ENCODE data around the gene UVRAG. TPM values are rescaled to one million over a fixed set of nuclear protein-coding genes. Genes with fewer than 3 reads are reported as not detected.
A peak's percentile ranks its signal among the peaks of the same experiment; 100 is the strongest.

The UVRAG gene
- polyA plus RNA-seq, 3 donors from 2014 or later, result 7.2 to 19.3 (median 15.7) TPM

- Mint-ChIP-seq H3K27me3 (ENCODE audit: low read depth in 3 of 3) (peaks cover 0 to 3% (median 1%) of the 10 kb centered on the region in 3 donors), H3K4me1 (peaks cover 1 to 5% of the 10 kb centered on the region in 2 donors), H3K27ac (no peak overlapping the region), H3K4me3 (no peak overlapping the region), H3K36me3 (peaks cover 1 to 8% (median 6%) of the 10 kb centered on the region in 3 donors), H3K9me3 (peaks cover 0 to 1% (median 0%) of the 10 kb centered on the region in 6 donors)
- DNase-seq, result no peak
Measured at GRCh38 chr11:76096552-76096951, 281.5 kb downstream of the UVRAG start.

- no peak overlapping the region for H3K4me3 Mint-ChIP-seq
- peaks cover 0 to 3% (median 0%) of the 10 kb centered on the region in 3 donors for H3K27me3 Mint-ChIP-seq (ENCODE audit: low read depth in 3 of 3)
- no peak for DNase-seq
- H3K27ac Mint-ChIP-seq, result peak overlapping the region in 1 of 6 donors; percentile 41
- no peaks in the 10 kb centered on the region for H3K9me3 Mint-ChIP-seq
- H3K4me1 Mint-ChIP-seq, result peaks cover 0 to 11% of the 10 kb centered on the region in 2 donors
- H3K36me3 Mint-ChIP-seq, result peaks cover 0 to 4% (median 3%) of the 10 kb centered on the region in 3 donors
Measured at GRCh38 chr11:76102802-76103201, 287.8 kb downstream of the UVRAG start.

GRCh38 chr11:76103460-76103859 is 288.4 kb downstream of the UVRAG start:
- no peaks in the 10 kb centered on the region for H3K9me3 Mint-ChIP-seq
- H3K4me1 Mint-ChIP-seq, result peaks cover 0 to 11% of the 10 kb centered on the region in 2 donors
- H3K4me3 Mint-ChIP-seq, result no peak overlapping the region
- H3K27me3 Mint-ChIP-seq (ENCODE audit: low read depth in 3 of 3), result peaks cover 0 to 3% (median 0%) of the 10 kb centered on the region in 3 donors
- peaks cover 0 to 4% (median 3%) of the 10 kb centered on the region in 3 donors for H3K36me3 Mint-ChIP-seq
- H3K27ac Mint-ChIP-seq, result no peak overlapping the region
- DNase-seq, result no peak

- peaks cover 1 to 11% of the 10 kb centered on the region in 2 donors for H3K4me1 Mint-ChIP-seq
- peaks cover 0 to 3% (median 3%) of the 10 kb centered on the region in 3 donors for H3K27me3 Mint-ChIP-seq (ENCODE audit: low read depth in 3 of 3)
- H3K27ac Mint-ChIP-seq, result no peak overlapping the region
Measured at GRCh38 chr11:76104285-76104684, 289.3 kb downstream of the UVRAG start.

GRCh38 chr11:76105637-76106036 is 290.6 kb downstream of the UVRAG start:
- Mint-ChIP-seq H3K4me3 (no peak overlapping the region), H3K27me3 (ENCODE audit: low read depth in 3 of 3) (peaks cover 0 to 3% (median 3%) of the 10 kb centered on the region in 3 donors), H3K27ac (no peak overlapping the region), H3K4me1 (peaks cover 1 to 11% of the 10 kb centered on the region in 2 donors), H3K36me3 (peaks cover 0 to 4% (median 0%) of the 10 kb centered on the region in 3 donors), H3K9me3 (no peaks in the 10 kb centered on the region)
- no peak for DNase-seq

More at GRCh38 chr11:76104285-76104684, 289.3 kb downstream of the UVRAG start:
- Mint-ChIP-seq H3K36me3 (peaks cover 0 to 4% (median 0%) of the 10 kb centered on the region in 3 donors), H3K4me3 (no peak overlapping the region), H3K9me3 (no peaks in the 10 kb centered on the region)
- no peak for DNase-seq

GRCh38 chr11:76107971-76108370 is 293.0 kb downstream of the UVRAG start:
- no peak overlapping the region for H3K27ac Mint-ChIP-seq
- no peaks in the 10 kb centered on the region for H3K36me3 Mint-ChIP-seq
- H3K4me3 Mint-ChIP-seq, result no peak overlapping the region
- H3K9me3 Mint-ChIP-seq, result no peaks in the 10 kb centered on the region
- peaks cover 1 to 4% of the 10 kb centered on the region in 2 donors for H3K4me1 Mint-ChIP-seq
- DNase-seq, result no peak
- H3K27me3 Mint-ChIP-seq (ENCODE audit: low read depth in 3 of 3), result peaks cover 0 to 3% (median 3%) of the 10 kb centered on the region in 3 donors

GRCh38 chr11:76114238-76114637 is 299.2 kb downstream of the UVRAG start:
- no peaks in the 10 kb centered on the region for H3K4me1 Mint-ChIP-seq
- H3K27ac Mint-ChIP-seq, result no peak overlapping the region
- H3K36me3 Mint-ChIP-seq, result peaks cover 7 to 9% (median 8%) of the 10 kb centered on the region in 3 donors
- H3K27me3 Mint-ChIP-seq (ENCODE audit: low read depth in 3 of 3), result peaks cover 0 to 3% (median 0%) of the 10 kb centered on the region in 3 donors
- DNase-seq, result no peak
- no peak overlapping the region for H3K4me3 Mint-ChIP-seq
- no peaks in the 10 kb centered on the region for H3K9me3 Mint-ChIP-seq

- Mint-ChIP-seq H3K36me3 (peaks cover 7 to 9% (median 8%) of the 10 kb centered on the region in 3 donors), H3K4me1 (no peaks in the 10 kb centered on the region), H3K4me3 (no peak overlapping the region), H3K27me3 (ENCODE audit: low read depth in 3 of 3) (peaks cover 0 to 3% (median 0%) of the 10 kb centered on the region in 3 donors), H3K9me3 (no peaks in the 10 kb centered on the region), H3K27ac (no peak overlapping the region)
- no peak for DNase-seq
Measured at GRCh38 chr11:76115555-76115954, 300.5 kb downstream of the UVRAG start.

- H3K4me3 Mint-ChIP-seq, result no peak overlapping the region
- H3K36me3 Mint-ChIP-seq, result peaks cover 7 to 9% (median 8%) of the 10 kb centered on the region in 3 donors
- no peaks in the 10 kb centered on the region for H3K4me1 Mint-ChIP-seq
- H3K27ac Mint-ChIP-seq, result no peak overlapping the region
- H3K27me3 Mint-ChIP-seq (ENCODE audit: low read depth in 3 of 3), result no peaks in the 10 kb centered on the region
- no peak for DNase-seq
- no peaks in the 10 kb centered on the region for H3K9me3 Mint-ChIP-seq
Measured at GRCh38 chr11:76119032-76119431, 304.0 kb downstream of the UVRAG start.

GRCh38 chr11:76119779-76120178 is 304.8 kb downstream of the UVRAG start:
- no peaks in the 10 kb centered on the region for H3K9me3 Mint-ChIP-seq
- no peaks in the 10 kb centered on the region for H3K4me1 Mint-ChIP-seq
- no peak overlapping the region for H3K27ac Mint-ChIP-seq
- peaks cover 7 to 9% (median 8%) of the 10 kb centered on the region in 3 donors for H3K36me3 Mint-ChIP-seq
- no peak overlapping the region for H3K4me3 Mint-ChIP-seq
- no peak for DNase-seq
- H3K27me3 Mint-ChIP-seq (ENCODE audit: low read depth in 3 of 3), result no peaks in the 10 kb centered on the region

- Mint-ChIP-seq H3K27me3 (ENCODE audit: low read depth in 3 of 3) (no peaks in the 10 kb centered on the region), H3K4me3 (no peak overlapping the region), H3K9me3 (no peaks in the 10 kb centered on the region), H3K36me3 (peaks cover 7 to 9% (median 8%) of the 10 kb centered on the region in 3 donors), H3K27ac (no peak overlapping the region), H3K4me1 (no peaks in the 10 kb centered on the region)
- DNase-seq, result no peak
Measured at GRCh38 chr11:76120513-76121101, 305.6 kb downstream of the UVRAG start.

GRCh38 chr11:76123248-76123647 is 308.2 kb downstream of the UVRAG start:
- no peaks in the 10 kb centered on the region for H3K9me3 Mint-ChIP-seq
- H3K27me3 Mint-ChIP-seq (ENCODE audit: low read depth in 3 of 3), result no peaks in the 10 kb centered on the region
- H3K27ac Mint-ChIP-seq, result no peak overlapping the region
- no peak for DNase-seq
- H3K36me3 Mint-ChIP-seq, result peaks cover 5 to 7% (median 5%) of the 10 kb centered on the region in 3 donors
- no peaks in the 10 kb centered on the region for H3K4me1 Mint-ChIP-seq
- no peak overlapping the region for H3K4me3 Mint-ChIP-seq

- Mint-ChIP-seq H3K4me3 (no peak overlapping the region), H3K27ac (no peak overlapping the region)
Measured at GRCh38 chr11:76124905-76125770, 310.1 kb downstream of the UVRAG start.

GRCh38 chr11:76129729-76130128 is 314.7 kb downstream of the UVRAG start:
- Mint-ChIP-seq H3K9me3 (no peaks in the 10 kb centered on the region), H3K27ac (peak overlapping the region in 1 of 6 donors; percentile 0), H3K27me3 (ENCODE audit: low read depth in 3 of 3) (peaks cover 0 to 2% (median 1%) of the 10 kb centered on the region in 3 donors), H3K36me3 (peaks cover 5 to 11% (median 10%) of the 10 kb centered on the region in 3 donors), H3K4me1 (peaks cover 2 to 17% of the 10 kb centered on the region in 2 donors), H3K4me3 (no peak overlapping the region)
- DNase-seq, result no peak

More at GRCh38 chr11:76124905-76125770, 310.1 kb downstream of the UVRAG start:
- Mint-ChIP-seq H3K9me3 (no peaks in the 10 kb centered on the region), H3K27me3 (ENCODE audit: low read depth in 3 of 3) (peaks cover 0 to 1% (median 0%) of the 10 kb centered on the region in 3 donors), H3K4me1 (peaks cover 0 to 5% of the 10 kb centered on the region in 2 donors), H3K36me3 (peaks cover 5 to 7% (median 5%) of the 10 kb centered on the region in 3 donors)
- no peak for DNase-seq

Data from immature natural killer cell (primary cell).